Skeletal muscle satellite cell (primary cell): ENCODE results near the gene FAT3.

Source experiments
- H3K27me3 ChIP-seq: 2 replicates; pipeline ENCODE4 v1.7.0; 2013; ENCODE audit warnings: low read length; ENCODE audit not compliant: control insufficient read depth, insufficient read depth
- H3K36me3 ChIP-seq: 2 replicates; pipeline ENCODE4 v1.7.0; 2013; ENCODE audit warnings: mild to moderate bottlenecking, control low read depth, low read length; ENCODE audit not compliant: insufficient read depth
- H3K4me1 ChIP-seq: 2 replicates; pipeline ENCODE4 v1.7.0; 2013; ENCODE audit warnings: low read length; ENCODE audit not compliant: control insufficient read depth, insufficient read depth
- H3K4me2 ChIP-seq: 2 replicates; pipeline ENCODE4 v1.7.0; 2013; ENCODE audit warnings: mild to moderate bottlenecking, low read length
- H3K4me3 ChIP-seq: 2 replicates; pipeline ENCODE4 v1.7.0; 2013; ENCODE audit warnings: low read length
- H3K9ac ChIP-seq: 2 replicates; pipeline ENCODE4 v1.7.0; 2013; ENCODE audit warnings: mild to moderate bottlenecking, low read depth, low read length, moderate library complexity
- H3K9me3 ChIP-seq: replicated peaks from 2 replicates; pipeline ENCODE4 v1.7.0; 2013; ENCODE audit warnings: mild to moderate bottlenecking, control low read depth, low read length

FAT3 gene

DNA sequence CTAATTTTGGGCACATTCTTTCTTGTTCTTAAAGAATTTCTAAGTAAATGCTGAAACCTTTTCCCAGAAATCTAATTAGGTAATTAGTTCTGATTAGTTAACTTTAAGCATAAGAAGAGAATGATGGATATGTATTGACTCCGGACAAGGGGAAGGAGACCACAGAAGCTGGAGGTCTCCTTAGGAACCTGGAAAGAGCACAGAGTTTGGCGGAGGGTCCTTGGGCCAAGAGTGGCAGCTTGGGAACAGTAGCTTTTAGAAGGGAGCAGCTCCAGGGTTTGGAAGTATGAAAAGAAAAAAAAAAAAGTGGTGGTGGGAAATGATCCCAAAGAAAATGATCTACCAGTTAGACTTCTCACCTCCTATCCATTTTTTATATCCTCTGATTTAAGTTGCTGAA, 42.7 kb downstream of the FAT3 start:
- Histone ChIP-seq H3K4me3 (no peak overlapping the region), H3K27me3 (no peaks in the 10 kb centered on the region), H3K9me3 (no peaks in the 10 kb centered on the region), H3K36me3 (no peaks in the 10 kb centered on the region), H3K4me2 (no peak overlapping the region), H3K9ac (no peak overlapping the region), H3K4me1 (peaks cover 13% of the 10 kb centered on the region)

DNA sequence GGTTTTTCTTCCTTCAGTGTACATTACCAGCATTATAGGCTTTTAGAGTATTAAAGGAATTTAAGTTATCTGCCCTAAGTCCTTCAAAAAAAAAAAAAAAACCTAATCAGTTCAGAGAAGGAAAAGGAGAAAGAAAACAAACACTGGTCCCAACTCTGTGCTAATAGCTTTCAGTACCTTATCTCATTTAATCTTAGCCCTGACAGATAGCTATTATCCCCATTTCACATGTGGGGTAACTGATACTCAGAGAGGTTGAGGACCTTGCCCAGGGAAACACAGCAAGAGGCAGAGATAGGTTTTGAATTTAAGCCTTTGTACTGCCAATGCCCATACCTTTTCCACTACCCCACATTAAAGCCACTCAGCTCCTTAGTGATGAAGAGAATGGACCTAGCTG, 43.4 kb downstream of the FAT3 start:
- Histone ChIP-seq H3K9me3 (no peaks in the 10 kb centered on the region), H3K27me3 (no peaks in the 10 kb centered on the region), H3K36me3 (no peaks in the 10 kb centered on the region), H3K4me1 (peaks cover 13% of the 10 kb centered on the region), H3K9ac (no peak overlapping the region), H3K4me3 (no peak overlapping the region), H3K4me2 (no peak overlapping the region)

DNA sequence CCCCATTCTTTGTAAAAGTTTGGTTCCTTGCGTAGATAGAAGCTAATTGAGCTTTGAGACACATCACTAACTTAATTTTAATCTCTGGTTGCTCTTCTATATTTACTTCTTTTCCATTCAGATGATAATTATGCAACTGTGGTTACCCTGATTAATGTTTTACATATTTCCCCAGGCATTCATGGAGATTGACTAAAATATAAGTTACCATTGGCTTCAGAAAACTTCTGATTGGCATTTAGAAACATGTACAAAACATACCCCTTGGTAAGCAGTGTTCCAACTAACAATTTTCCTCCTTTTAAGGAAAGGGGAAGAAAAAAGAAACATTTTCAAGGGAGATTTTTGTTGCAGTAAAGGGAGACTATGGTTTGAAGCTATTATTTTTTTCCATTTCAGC, 43.9 kb downstream of the FAT3 start:
- H3K9ac ChIP-seq = peak overlapping the region; percentile 8
- H3K9me3 ChIP-seq = no peaks in the 10 kb centered on the region
- H3K36me3 ChIP-seq = no peaks in the 10 kb centered on the region
- no peaks in the 10 kb centered on the region for H3K27me3 ChIP-seq
- peak overlapping the region; percentile 27 for H3K4me2 ChIP-seq
- H3K4me3 ChIP-seq = peak overlapping the region; percentile 12
- H3K4me1 ChIP-seq = peaks cover 13% of the 10 kb centered on the region

DNA sequence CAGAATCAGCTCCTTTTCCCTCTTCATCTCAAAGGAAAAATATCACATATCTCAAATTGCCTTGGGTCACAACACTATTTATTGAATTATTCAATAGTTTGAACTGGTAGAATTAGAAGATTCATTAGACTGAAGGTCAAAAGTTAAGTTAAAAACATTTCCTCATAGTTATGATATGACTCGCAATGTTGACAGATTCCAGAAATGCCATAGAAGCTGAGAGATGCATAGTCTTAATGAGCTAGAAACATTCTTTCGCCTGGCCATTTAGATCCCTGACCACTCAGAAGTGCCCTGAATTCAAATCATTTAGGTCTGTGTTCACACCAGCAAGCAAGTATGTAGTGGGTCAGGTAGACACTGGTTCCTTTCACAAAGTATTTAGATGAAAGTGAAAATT, 44.4 kb downstream of the FAT3 start:
- no peaks in the 10 kb centered on the region for H3K36me3 ChIP-seq
- no peaks in the 10 kb centered on the region for H3K27me3 ChIP-seq
- no peaks in the 10 kb centered on the region for H3K9me3 ChIP-seq
- peak overlapping the region; percentile 8 for H3K9ac ChIP-seq
- H3K4me3 ChIP-seq = no peak overlapping the region
- peaks cover 13% of the 10 kb centered on the region for H3K4me1 ChIP-seq
- peak overlapping the region; percentile 27 for H3K4me2 ChIP-seq

DNA sequence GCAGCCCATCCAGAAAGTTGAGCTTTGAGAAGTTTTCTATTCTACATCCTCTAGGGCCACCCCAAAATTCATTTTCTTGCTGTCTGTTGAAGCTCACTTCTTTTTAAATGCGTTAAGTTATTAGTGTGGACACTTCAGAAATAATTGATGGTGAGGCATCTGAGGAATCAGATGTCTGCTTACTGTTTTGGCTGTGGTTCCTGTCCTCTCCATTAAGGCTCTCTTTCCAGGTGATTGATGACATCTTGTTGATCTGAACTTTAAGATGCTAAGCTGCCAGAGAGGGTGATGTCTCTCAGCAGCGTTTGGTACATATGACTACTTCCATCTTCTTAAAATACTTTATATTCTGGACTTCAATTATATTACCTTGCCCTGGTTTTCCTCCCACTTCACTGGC, 45.2 kb downstream of the FAT3 start:
- no peak overlapping the region for H3K4me3 ChIP-seq
- no peaks in the 10 kb centered on the region for H3K9me3 ChIP-seq
- no peaks in the 10 kb centered on the region for H3K27me3 ChIP-seq
- H3K4me1 ChIP-seq = peaks cover 13% of the 10 kb centered on the region
- no peaks in the 10 kb centered on the region for H3K36me3 ChIP-seq
- no peak overlapping the region for H3K9ac ChIP-seq
- H3K4me2 ChIP-seq = no peak overlapping the region

DNA sequence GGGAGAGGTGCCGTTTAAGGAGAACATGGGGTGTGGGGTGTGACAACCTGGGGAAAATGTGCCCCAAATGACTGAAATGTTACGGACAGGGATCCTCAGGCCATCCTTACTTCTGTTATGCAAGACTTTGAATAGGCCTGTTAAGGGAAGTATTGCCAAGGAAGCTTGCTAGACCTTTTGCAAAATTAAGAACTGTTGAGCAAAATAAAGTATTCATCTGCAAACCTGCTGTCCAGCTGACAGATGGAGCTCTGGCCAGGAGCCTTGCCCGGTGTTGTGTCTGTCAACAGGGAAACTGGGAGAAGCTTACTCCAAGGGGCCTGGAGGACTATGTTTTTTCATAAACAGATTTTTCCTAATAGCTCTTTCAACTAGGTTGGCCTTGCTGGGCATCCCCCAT, 48.0 kb downstream of the FAT3 start:
- Histone ChIP-seq H3K4me2 (no peak overlapping the region), H3K9ac (no peak overlapping the region), H3K27me3 (no peaks in the 10 kb centered on the region), H3K4me3 (no peak overlapping the region), H3K36me3 (no peaks in the 10 kb centered on the region), H3K4me1 (peaks cover 28% of the 10 kb centered on the region), H3K9me3 (peaks cover 5% of the 10 kb centered on the region)
